ENCODE measurements around the gene SPOP.

DNA sequence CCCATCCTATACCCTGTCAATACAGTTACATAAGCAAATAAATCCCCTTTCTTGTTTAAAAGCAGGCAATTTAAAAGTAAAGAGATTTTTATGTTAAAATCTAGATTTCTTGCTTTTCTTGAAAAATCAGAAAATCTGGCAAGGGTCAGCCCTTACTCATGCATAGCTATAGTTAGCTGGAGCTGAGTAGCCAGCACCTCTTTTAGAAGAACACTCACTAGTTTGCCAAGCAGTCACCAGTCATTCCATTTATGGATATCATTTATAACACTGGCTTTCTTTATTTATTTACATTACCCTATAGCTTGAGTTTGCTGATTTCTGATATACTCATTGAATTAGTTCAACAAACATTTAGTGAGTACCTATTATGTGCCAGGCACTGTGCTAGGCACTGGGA, 56.5 kb downstream of the SPOP start:
- TF ChIP-seq, protein P1, sequence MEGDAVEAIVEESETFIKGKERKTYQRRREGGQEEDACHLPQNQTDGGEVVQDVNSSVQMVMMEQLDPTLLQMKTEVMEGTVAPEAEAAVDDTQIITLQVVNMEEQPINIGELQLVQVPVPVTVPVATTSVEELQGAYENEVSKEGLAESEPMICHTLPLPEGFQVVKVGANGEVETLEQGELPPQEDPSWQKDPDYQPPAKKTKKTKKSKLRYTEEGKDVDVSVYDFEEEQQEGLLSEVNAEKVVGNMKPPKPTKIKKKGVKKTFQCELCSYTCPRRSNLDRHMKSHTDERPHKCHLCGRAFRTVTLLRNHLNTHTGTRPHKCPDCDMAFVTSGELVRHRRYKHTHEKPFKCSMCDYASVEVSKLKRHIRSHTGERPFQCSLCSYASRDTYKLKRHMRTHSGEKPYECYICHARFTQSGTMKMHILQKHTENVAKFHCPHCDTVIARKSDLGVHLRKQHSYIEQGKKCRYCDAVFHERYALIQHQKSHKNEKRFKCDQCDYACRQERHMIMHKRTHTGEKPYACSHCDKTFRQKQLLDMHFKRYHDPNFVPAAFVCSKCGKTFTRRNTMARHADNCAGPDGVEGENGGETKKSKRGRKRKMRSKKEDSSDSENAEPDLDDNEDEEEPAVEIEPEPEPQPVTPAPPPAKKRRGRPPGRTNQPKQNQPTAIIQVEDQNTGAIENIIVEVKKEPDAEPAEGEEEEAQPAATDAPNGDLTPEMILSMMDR (IDR thresholded peaks at IDR 0.05; ENCODE audit: insufficient read depth, low read length, poor library complexity, severe bottlenecking) = no peak
- TF ChIP-seq EZH2phosphoT487 (conservative IDR thresholded peaks at IDR 0.05; ENCODE audit: low read length) = no peak

All from SU-DHL-6 (cell line).